Lower leg skin (tissue), 3 donors: ENCODE measurements around the gene IMMP2L.

Source experiments
- POLR2A ChIP-seq, 2 donors: fragments of 450-650 bp; IDR thresholded peaks; one replicate each; pipeline ENCODE4 v1.6.1; 2016 to 2017; ENCODE audit warnings: antibody characterized with exemption in 2 of 2, mild to moderate bottlenecking in 1 of 2, moderate library complexity in 1 of 2
- TF ChIP-seq, protein P1 (sequence below), 3 donors: fragments of 450-650 bp; IDR thresholded peaks; one replicate each; pipeline ENCODE4 v1.5.1; 2016; ENCODE audit warnings: antibody characterized with exemption in 3 of 3, mild to moderate bottlenecking in 3 of 3, moderate library complexity in 2 of 3

DNA sequence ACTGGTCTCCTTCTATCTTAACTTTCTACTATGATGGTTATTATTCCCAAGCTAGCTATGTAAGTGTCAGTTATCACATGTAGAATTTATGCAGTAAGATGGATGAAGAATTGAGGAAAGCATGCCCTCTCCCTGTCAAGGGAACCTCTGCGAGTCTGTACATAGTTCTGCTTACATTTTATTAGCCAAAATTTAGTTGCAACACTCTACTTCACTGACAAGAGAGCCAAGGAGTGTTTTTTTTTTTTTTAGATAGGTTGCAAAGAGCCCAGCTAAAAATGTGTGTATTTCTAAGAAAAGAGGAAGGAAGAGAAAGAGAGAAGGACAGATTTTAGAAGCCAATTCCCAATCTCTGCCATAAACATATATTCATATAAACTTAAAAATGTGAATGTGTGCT lies 829.1 kb downstream of the IMMP2L start:
- TF ChIP-seq, protein P1, sequence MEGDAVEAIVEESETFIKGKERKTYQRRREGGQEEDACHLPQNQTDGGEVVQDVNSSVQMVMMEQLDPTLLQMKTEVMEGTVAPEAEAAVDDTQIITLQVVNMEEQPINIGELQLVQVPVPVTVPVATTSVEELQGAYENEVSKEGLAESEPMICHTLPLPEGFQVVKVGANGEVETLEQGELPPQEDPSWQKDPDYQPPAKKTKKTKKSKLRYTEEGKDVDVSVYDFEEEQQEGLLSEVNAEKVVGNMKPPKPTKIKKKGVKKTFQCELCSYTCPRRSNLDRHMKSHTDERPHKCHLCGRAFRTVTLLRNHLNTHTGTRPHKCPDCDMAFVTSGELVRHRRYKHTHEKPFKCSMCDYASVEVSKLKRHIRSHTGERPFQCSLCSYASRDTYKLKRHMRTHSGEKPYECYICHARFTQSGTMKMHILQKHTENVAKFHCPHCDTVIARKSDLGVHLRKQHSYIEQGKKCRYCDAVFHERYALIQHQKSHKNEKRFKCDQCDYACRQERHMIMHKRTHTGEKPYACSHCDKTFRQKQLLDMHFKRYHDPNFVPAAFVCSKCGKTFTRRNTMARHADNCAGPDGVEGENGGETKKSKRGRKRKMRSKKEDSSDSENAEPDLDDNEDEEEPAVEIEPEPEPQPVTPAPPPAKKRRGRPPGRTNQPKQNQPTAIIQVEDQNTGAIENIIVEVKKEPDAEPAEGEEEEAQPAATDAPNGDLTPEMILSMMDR (IDR thresholded peaks at IDR 0.05): no peak
- no peak for TF ChIP-seq POLR2A (IDR thresholded peaks at IDR 0.05)
